WERI-Rb-1 (cell line): Measurements from ENCODE around the gene ATP8B2.

Source experiments
- DNase-seq: peaks from one replicate; pipeline ENCODE4 v3.0.0-alpha.2; 2020
- H3K27ac ChIP-seq: fragments of 250-450 bp; sonication (Bioruptor Pico); 2 replicates; pipeline ENCODE4 v1.5.1; 2020; ENCODE audit warnings: mild to moderate bottlenecking, moderate library complexity
- H3K27me3 ChIP-seq: fragments of 250-450 bp; sonication (Bioruptor Pico); 2 replicates; pipeline ENCODE4 v1.5.1; 2021; ENCODE audit warnings: mild to moderate bottlenecking, low read depth, moderate library complexity; ENCODE audit not compliant: insufficient read depth, severe bottlenecking
- H3K36me3 ChIP-seq: fragments of 250-450 bp; sonication (Bioruptor Pico); 2 replicates; pipeline ENCODE4 v1.5.1; 2020; ENCODE audit warnings: mild to moderate bottlenecking, moderate library complexity
- H3K4me3 ChIP-seq: 2 replicates; pipeline ENCODE4 v1.5.1; 2011; ENCODE audit warnings: low read depth, mild to moderate bottlenecking, control low read depth, low read length
- H3K9me3 ChIP-seq: fragments of 250-450 bp; sonication (Bioruptor Pico); 2 replicates; pipeline ENCODE4 v1.5.1; 2021; ENCODE audit warnings: mild to moderate bottlenecking, moderate library complexity; ENCODE audit not compliant: severe bottlenecking
- CTCF ChIP-seq: IDR thresholded peaks from 2 replicates; pipeline ENCODE4 v1.5.1; 2011; ENCODE audit warnings: low read depth, mild to moderate bottlenecking, control low read depth, inconsistent platforms, low read length

Gene ATP8B2

GRCh38 chr1:154346276-154346917 is 21.1 kb downstream of the ATP8B2 start:
- no peak overlapping the region for H3K27ac ChIP-seq
- H3K27me3 ChIP-seq = no peaks in the 10 kb centered on the region
- no peak overlapping the region for H3K4me3 ChIP-seq
- peaks cover 77% of the 10 kb centered on the region for H3K36me3 ChIP-seq
- no peak for TF ChIP-seq CTCF
- no peaks in the 10 kb centered on the region for H3K9me3 ChIP-seq
- DNase-seq = no peak

GRCh38 chr1:154347961-154348360 is 22.6 kb downstream of the ATP8B2 start:
- no peak for TF ChIP-seq CTCF
- Histone ChIP-seq H3K27me3 (peaks cover 15% of the 10 kb centered on the region), H3K9me3 (no peaks in the 10 kb centered on the region), H3K36me3 (peaks cover 64% of the 10 kb centered on the region), H3K4me3 (no peak overlapping the region), H3K27ac (no peak overlapping the region)
- no peak for DNase-seq

- DNase-seq = no peak
- TF ChIP-seq CTCF = peak; percentile 26; the same call in 1 of the 2 replicates
- Histone ChIP-seq H3K36me3 (peaks cover 58% of the 10 kb centered on the region), H3K4me3 (no peak overlapping the region), H3K27ac (no peak overlapping the region), H3K9me3 (no peaks in the 10 kb centered on the region), H3K27me3 (peaks cover 21% of the 10 kb centered on the region)
Measured at GRCh38 chr1:154348429-154349076, 23.2 kb downstream of the ATP8B2 start.

GRCh38 chr1:154349121-154349520 is 23.8 kb downstream of the ATP8B2 start:
- peaks cover 52% of the 10 kb centered on the region for H3K36me3 ChIP-seq
- H3K27ac ChIP-seq = no peak overlapping the region
- H3K27me3 ChIP-seq = peaks cover 26% of the 10 kb centered on the region
- DNase-seq = no peak
- no peak for TF ChIP-seq CTCF
- no peaks in the 10 kb centered on the region for H3K9me3 ChIP-seq
- H3K4me3 ChIP-seq = no peak overlapping the region

- Histone ChIP-seq H3K4me3 (no peak overlapping the region), H3K27ac (no peak overlapping the region), H3K36me3 (peaks cover 39% of the 10 kb centered on the region), H3K27me3 (peaks cover 39% of the 10 kb centered on the region), H3K9me3 (no peaks in the 10 kb centered on the region)
- no peak for DNase-seq
- TF ChIP-seq CTCF = no peak
Measured at GRCh38 chr1:154350383-154350782, 25.1 kb downstream of the ATP8B2 start.
